MM.1S (cell line): Measurements from ENCODE around the gene ACKR3.

ENCODE experiments used
- DNase-seq: peaks from one replicate; pipeline ENCODE4 v3.0.0-alpha.2; 2015
- H2AFZ ChIP-seq: fragments of 300-600 bp; sonication (generic); 2 replicates; pipeline ENCODE4 v1.6.0; 2016; ENCODE audit warnings: antibody characterized with exemption, low read length
- H3F3A ChIP-seq: fragments of 300-600 bp; sonication (generic); 2 replicates; pipeline ENCODE4 v1.6.1; 2016; ENCODE audit warnings: mild to moderate bottlenecking, antibody characterized with exemption, low read length, moderate library complexity, mixed read lengths; ENCODE audit not compliant: insufficient read depth
- H3K27ac ChIP-seq: fragments of 300-600 bp; sonication (generic); 2 replicates; pipeline ENCODE4 v1.5.1; 2016; ENCODE audit warnings: mild to moderate bottlenecking, low read length
- H3K27me3 ChIP-seq: fragments of 300-600 bp; sonication (generic); replicated peaks from 2 replicates; pipeline ENCODE4 v1.6.0; 2016; ENCODE audit warnings: low read length; ENCODE audit not compliant: insufficient read depth
- H3K36me3 ChIP-seq: fragments of 300-600 bp; sonication (generic); replicated peaks from 2 replicates; pipeline ENCODE4 v1.6.1; 2016; ENCODE audit warnings: mild to moderate bottlenecking, low read length, mixed read lengths; ENCODE audit not compliant: insufficient read depth
- H3K4me1 ChIP-seq: fragments of 300-600 bp; sonication (generic); 2 replicates; pipeline ENCODE4 v1.6.1; 2016; ENCODE audit warnings: low read length, mixed read lengths
- H3K4me2 ChIP-seq: fragments of 300-600 bp; sonication (generic); 2 replicates; pipeline ENCODE4 v1.6.0; 2016; ENCODE audit warnings: low read depth, low read length
- H3K4me3 ChIP-seq: fragments of 300-600 bp; sonication (generic); 2 replicates; pipeline ENCODE4 v1.5.1; 2016; ENCODE audit warnings: low read length, mixed read lengths
- H3K79me2 ChIP-seq: fragments of 300-600 bp; sonication (generic); 2 replicates; pipeline ENCODE4 v1.6.1; 2016; ENCODE audit warnings: mixed run types, low read length, mixed read lengths
- H3K9ac ChIP-seq: fragments of 300-600 bp; sonication (generic); 2 replicates; pipeline ENCODE4 v1.6.1; 2016; ENCODE audit warnings: low read length, mixed read lengths
- H3K9me2 ChIP-seq: fragments of 300-600 bp; sonication (generic); replicated peaks from 2 replicates; pipeline ENCODE4 v1.6.1; 2016; ENCODE audit warnings: mild to moderate bottlenecking, low read length, mixed read lengths; ENCODE audit not compliant: insufficient read depth
- H3K9me3 ChIP-seq: fragments of 300-600 bp; sonication (generic); replicated peaks from 2 replicates; pipeline ENCODE4 v1.6.1; 2016; ENCODE audit warnings: mild to moderate bottlenecking, low read length, mixed read lengths; ENCODE audit not compliant: insufficient read depth
- H4K20me1 ChIP-seq: fragments of 300-600 bp; sonication (generic); 2 replicates; pipeline ENCODE4 v1.6.1; 2016; ENCODE audit warnings: mild to moderate bottlenecking, low read length, moderate library complexity, mixed read lengths; ENCODE audit not compliant: insufficient read depth
- CTCF ChIP-seq: fragments of 300-600 bp; sonication (generic); IDR thresholded peaks from 2 replicates; pipeline ENCODE4 v1.5.1; 2016; ENCODE audit warnings: antibody characterized with exemption, low read length, mixed read lengths
- EZH2 ChIP-seq: fragments of 300-600 bp; sonication (generic); optimal IDR thresholded peaks from 2 replicates; pipeline ENCODE3; 2017; ENCODE audit warnings: low read depth, mild to moderate bottlenecking, antibody characterized with exemption, low read length, mixed read lengths
- EZH2phosphoT487 ChIP-seq: fragments of 300-600 bp; sonication (generic); IDR thresholded peaks from 2 replicates; pipeline ENCODE4 v1.6.1; 2018; ENCODE audit warnings: antibody characterized with exemption, low read length

Gene ACKR3

GRCh38 chr2:236599059-236599458 lies 29.4 kb downstream of the ACKR3 start:
- no peak overlapping the region for H2AFZ ChIP-seq
- no peak for TF ChIP-seq EZH2phosphoT487
- DNase-seq, result no peak
- no peaks in the 10 kb centered on the region for H3K27me3 ChIP-seq
- no peaks in the 10 kb centered on the region for H3K36me3 ChIP-seq
- no peak overlapping the region for H3K4me3 ChIP-seq
- no peak overlapping the region for H3K27ac ChIP-seq
- H3K4me1 ChIP-seq, result no peaks in the 10 kb centered on the region
- no peaks in the 10 kb centered on the region for H3K79me2 ChIP-seq
- H3K9me2 ChIP-seq, result no peaks in the 10 kb centered on the region
- H3K4me2 ChIP-seq, result no peak overlapping the region
- no peak overlapping the region for H3K9ac ChIP-seq
- no peaks in the 10 kb centered on the region for H4K20me1 ChIP-seq
- no peaks in the 10 kb centered on the region for H3F3A ChIP-seq
- no peaks in the 10 kb centered on the region for H3K9me3 ChIP-seq

GRCh38 chr2:236600158-236600557 lies 30.5 kb downstream of the ACKR3 start:
- no peaks in the 10 kb centered on the region for H3K79me2 ChIP-seq
- H3K27ac ChIP-seq, result no peak overlapping the region
- no peak for DNase-seq
- H3K9me2 ChIP-seq, result no peaks in the 10 kb centered on the region
- no peak overlapping the region for H3K4me3 ChIP-seq
- no peak overlapping the region for H3K4me2 ChIP-seq
- no peaks in the 10 kb centered on the region for H3K27me3 ChIP-seq
- H3K9ac ChIP-seq, result no peak overlapping the region
- no peak overlapping the region for H2AFZ ChIP-seq
- H3K9me3 ChIP-seq, result no peaks in the 10 kb centered on the region
- no peaks in the 10 kb centered on the region for H3K36me3 ChIP-seq
- TF ChIP-seq EZH2phosphoT487 (no peak), CTCF (no peak), EZH2 (no peak)
- H4K20me1 ChIP-seq, result no peaks in the 10 kb centered on the region
- H3F3A ChIP-seq, result no peaks in the 10 kb centered on the region
- no peaks in the 10 kb centered on the region for H3K4me1 ChIP-seq

- DNase-seq, result no peak
- TF ChIP-seq EZH2 (no peak), CTCF (no peak), EZH2phosphoT487 (no peak)
- Histone ChIP-seq H3F3A (no peaks in the 10 kb centered on the region), H3K36me3 (no peaks in the 10 kb centered on the region), H3K27me3 (no peaks in the 10 kb centered on the region), H3K9me3 (no peaks in the 10 kb centered on the region), H4K20me1 (no peaks in the 10 kb centered on the region), H3K4me2 (no peak overlapping the region), H3K4me1 (no peaks in the 10 kb centered on the region), H3K9me2 (no peaks in the 10 kb centered on the region), H3K27ac (no peak overlapping the region), H3K79me2 (no peaks in the 10 kb centered on the region), H3K9ac (no peak overlapping the region), H2AFZ (no peak overlapping the region), H3K4me3 (no peak overlapping the region)
Observed at GRCh38 chr2:236600892-236601291, 31.3 kb downstream of the ACKR3 start.

- H4K20me1 ChIP-seq, result no peaks in the 10 kb centered on the region
- H3K9me3 ChIP-seq, result no peaks in the 10 kb centered on the region
- no peaks in the 10 kb centered on the region for H3K79me2 ChIP-seq
- no peak overlapping the region for H3K27ac ChIP-seq
- no peak for DNase-seq
- no peaks in the 10 kb centered on the region for H3K36me3 ChIP-seq
- no peak overlapping the region for H2AFZ ChIP-seq
- no peak overlapping the region for H3K4me3 ChIP-seq
- H3K9me2 ChIP-seq, result no peaks in the 10 kb centered on the region
- TF ChIP-seq EZH2phosphoT487, result no peak
- no peak for TF ChIP-seq CTCF
- no peak for TF ChIP-seq EZH2
- no peaks in the 10 kb centered on the region for H3K4me1 ChIP-seq
- H3F3A ChIP-seq, result no peaks in the 10 kb centered on the region
- H3K4me2 ChIP-seq, result no peak overlapping the region
- H3K27me3 ChIP-seq, result no peaks in the 10 kb centered on the region
- no peak overlapping the region for H3K9ac ChIP-seq
Observed at GRCh38 chr2:236601316-236602202, 31.9 kb downstream of the ACKR3 start.
